ENCODE data around the gene OXNAD1.

GRCh38 chr3:16253601-16254000 is 11.4 kb upstream of the OXNAD1 start:
- TF ChIP-seq CTCF (IDR thresholded peaks at IDR 0.05) (no peak), POLR2A (IDR thresholded peaks at IDR 0.05) (no peak)
